Fibroblast of skin of right quadriceps (primary cell): ENCODE results near the gene GUCY2D.
"Not testable (repeated sequence)": the region's sequence is repeated elsewhere in the genome, so short reads cannot be mapped to it uniquely, and the experiment has no call there.

Experiments used
- DNase-seq: peaks from one replicate; pipeline ENCODE4 v3.0.0-alpha.2; 2013

GUCY2D gene

GRCh38 chr17:8019166-8019565, 16.8 kb downstream of the GUCY2D start:
- no peak for DNase-seq

- DNase-seq, result no peak
These were observed 17.5 kb downstream of the GUCY2D start for GRCh38 chr17:8019665-8020650.

DNA sequence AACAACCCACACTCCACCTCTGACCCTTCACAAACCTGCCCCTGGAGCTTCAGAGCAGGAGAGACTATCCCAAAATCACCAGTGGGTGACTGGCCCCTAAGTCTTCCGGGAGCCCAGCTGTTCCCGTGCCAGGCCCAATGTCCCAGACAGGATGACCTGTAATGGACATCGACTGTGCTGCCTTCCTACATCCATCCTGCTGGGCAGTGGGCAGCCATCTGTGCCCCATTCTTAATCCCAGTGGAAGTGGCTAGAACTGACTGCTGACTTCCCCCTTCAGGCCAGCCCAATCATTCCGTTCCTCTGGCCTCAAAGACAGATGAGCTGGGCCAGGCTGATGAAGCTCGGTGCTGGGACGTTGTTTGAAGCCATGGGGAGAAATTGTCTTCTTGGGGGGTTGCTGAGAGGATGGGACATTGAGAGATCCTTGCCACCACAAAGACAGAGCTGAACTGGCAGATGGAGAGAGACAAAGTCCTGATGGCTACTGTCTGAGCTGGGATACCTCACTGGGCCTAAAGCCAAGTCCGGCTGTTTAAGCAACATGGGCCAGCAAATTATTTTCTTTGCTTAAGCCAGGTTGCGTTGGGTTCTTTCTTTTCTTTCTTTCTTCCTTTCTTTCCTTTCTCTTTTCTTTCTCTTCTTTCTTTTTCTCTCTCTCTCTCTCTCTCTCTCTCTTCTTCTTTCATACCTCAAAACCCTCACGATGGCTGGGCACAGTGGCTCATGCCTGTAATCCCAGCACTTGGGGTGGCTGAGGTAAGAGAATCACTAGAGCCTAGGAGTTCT, 18.6 kb downstream of the GUCY2D start:
- DNase-seq, result no peak

- no peak for DNase-seq
These were observed 19.3 kb downstream of the GUCY2D start for GRCh38 chr17:8021565-8022359.

DNA sequence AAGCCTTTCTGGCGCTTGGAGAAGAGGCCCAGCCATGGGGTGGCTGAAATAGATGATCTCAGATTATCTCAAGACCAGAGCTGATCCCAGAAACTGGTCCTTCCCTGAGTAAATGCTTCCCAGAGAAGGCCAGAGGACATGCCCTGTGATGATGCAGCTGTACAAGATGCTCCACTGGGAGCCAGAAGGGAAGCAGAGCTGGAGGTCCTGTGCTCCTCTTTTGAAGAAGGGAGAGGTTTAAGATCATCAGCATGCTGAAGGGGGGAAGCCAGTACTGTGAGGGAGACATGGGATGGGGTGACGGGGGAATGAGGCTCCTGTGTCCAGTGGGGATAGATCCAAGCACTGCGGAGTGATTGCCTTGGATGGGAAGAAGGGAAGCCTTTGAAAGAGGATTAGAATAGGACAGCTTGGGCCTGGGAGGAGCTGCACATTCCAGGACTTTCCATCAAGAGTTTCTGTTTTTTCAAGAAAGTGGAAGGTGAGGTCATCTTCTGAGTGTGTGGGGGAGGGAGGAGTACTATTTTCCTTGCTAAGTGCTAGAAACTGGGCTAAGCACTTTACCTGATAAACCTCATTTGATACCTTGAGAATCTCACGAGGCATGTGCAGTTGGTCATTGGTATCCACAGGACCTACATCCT, 20.1 kb downstream of the GUCY2D start:
- peak; percentile 10 for DNase-seq

DNA sequence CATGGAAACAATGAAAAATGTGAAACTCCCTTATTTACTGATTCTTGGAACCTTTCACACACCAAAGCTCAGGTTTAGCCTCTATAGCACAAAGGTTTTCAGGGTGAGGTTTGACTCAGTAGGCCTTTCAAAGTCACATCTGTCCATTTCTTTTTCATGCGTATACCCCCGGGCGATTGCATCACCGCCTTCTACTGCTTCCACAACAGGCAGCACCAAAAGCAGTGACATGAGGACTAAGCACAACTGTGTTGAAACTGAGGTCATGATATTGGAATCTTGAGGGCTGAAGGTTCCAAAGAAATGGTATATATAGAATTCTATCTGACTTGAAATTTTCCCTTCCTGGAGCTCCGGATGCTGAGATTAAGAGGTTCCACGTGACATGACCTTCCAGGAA, 21.7 kb downstream of the GUCY2D start:
- not testable (repeated sequence) for DNase-seq

GRCh38 chr17:8025176-8025911, 22.9 kb downstream of the GUCY2D start:
- DNase-seq, result no peak

DNA sequence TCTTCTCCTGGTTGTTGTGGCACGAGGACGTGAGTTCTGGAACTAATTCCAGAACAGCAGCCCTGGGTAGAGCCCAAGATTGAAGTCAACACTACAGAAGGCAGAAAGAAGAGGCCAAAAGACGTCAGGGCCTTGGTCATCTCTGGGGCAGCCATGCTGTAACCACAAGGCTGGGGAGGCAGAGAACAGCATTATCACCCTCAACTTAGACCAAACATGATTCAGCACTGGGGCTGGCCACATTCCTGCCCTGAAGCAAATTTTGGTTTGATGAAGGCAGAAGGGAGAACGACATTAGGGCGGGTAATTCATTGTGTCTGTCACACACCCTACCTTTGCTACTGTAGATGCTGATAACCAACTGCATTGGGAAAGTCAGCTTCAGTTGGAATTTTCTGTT, 26.7 kb downstream of the GUCY2D start:
- no peak for DNase-seq

DNA sequence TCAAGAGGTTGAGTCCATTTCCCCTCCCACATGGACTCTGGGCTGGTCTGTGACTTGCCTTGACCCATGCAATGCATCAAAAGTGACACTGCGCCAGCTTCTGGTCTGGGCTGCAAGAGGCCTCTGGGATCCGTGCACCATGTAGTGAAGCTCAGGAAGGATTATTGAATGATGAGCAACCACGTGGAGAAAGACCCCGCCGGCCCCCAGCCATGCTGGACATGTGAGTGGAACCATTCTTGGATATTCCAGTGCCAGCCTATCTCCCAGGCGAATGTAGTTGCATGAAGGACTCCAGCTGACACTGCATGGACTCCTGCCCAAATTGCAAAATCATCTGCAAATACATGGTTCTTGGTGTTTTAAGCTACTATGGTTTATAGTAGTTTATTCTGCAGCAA, 28.8 kb downstream of the GUCY2D start:
- DNase-seq, result no peak

GRCh38 chr17:8031950-8032349, 29.5 kb downstream of the GUCY2D start:
- no peak for DNase-seq

DNA sequence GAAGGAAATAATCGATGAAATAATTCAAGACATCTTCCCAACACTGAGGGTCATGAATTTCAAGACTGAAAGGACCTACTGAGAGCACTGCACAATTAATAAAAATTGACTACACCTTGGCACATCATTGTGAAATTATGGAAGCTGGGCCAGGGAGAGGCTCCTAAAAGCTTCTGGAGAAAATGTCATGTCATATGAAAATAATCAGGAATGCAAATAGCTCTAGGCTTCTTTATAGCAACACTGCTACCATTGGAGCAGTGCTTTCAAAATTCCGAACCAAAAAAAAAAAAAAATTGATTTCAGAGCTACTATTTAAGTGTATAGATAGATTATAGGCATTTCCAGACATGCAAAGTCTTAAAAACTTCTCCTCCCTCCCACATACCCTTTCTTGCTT, 30.0 kb downstream of the GUCY2D start:
- no peak for DNase-seq

- DNase-seq, result no peak
These were observed 36.7 kb downstream of the GUCY2D start, which contains the start of gene ALOX15B for GRCh38 chr17:8038954-8039610. Gene ALOX15B, plus strand, starts transcription at chr17:8039059. Its CDS starts 97 bp downstream, at chr17:8039156.

DNA sequence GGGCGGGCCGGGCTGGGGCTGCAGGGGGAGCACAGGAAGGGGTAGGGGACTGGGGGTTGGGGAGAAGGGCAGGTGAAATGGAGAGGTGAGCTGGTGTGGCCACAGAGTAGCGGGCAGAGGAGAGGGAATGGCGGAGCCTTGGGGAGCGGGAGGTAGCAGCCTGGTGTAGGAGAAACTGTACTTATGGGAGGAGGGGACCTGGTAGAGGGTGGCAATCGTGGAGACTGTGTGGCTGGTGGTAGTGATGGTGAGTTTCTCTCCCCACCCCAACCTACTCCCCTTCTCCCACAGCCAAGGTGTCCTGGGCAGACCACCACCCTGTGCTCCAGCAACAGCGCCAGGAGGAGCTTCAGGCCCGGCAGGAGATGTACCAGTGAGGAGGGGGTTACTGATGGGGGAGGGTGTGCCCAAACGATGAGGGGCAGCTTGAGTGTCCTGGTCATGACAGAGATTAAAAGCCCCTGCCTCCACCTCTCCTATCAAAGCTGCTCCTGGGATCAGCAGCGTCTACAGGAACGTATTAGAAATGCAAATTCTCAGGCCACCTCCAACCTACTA, 37.3 kb downstream of the GUCY2D start:
- DNase-seq, result no peak

GRCh38 chr17:8041249-8041928, 39.0 kb downstream of the GUCY2D start:
- DNase-seq, result peak; percentile 47

DNA sequence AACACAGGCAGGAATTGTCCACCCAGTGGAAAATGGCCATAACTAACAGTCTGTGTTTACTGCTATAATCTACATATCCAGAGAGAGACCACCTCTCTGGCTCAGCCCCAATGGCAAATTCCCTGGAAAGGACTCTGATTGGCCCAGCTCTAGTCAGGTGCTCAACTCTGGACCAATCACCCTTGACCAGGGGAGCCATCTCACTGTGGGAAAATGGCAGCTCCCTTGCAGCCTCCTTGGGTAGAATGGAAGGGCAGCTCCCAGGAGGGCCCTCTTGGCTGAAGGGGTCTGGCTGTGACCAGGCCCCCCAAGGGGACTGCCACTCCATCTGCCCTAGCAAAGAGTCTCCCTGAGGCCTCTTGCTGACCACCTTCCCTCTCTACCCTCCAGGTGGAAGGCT, 39.6 kb downstream of the GUCY2D start:
- no peak for DNase-seq

- no peak for DNase-seq
These were observed 42.7 kb downstream of the GUCY2D start for GRCh38 chr17:8044819-8045810.

- DNase-seq, result no peak
These were observed 44.0 kb downstream of the GUCY2D start for GRCh38 chr17:8046306-8046928.
